Stimulated activated CD4-positive, alpha-beta T cell treated with anti-CD3 and anti-CD28 coated beads, Interleukin-15, amount 100 ng/mL, for 1 hour (primary cell): ENCODE data around the gene GYG1.
"Not testable (repeated sequence)": the region's sequence is repeated elsewhere in the genome, so short reads cannot be mapped to it uniquely, and the experiment has no call there.

ENCODE experiments used
- DNase-seq, 2 donors: peaks; one replicate each; pipeline ENCODE4 v3.0.0-alpha.2; 2020; ENCODE audit warnings: low read depth in 1 of 2, low spot score in 1 of 2

GYG1 gene

GRCh38 chr3:148987551-148987950 is 3.8 kb upstream of the GYG1 start:
- not testable (repeated sequence) for DNase-seq

- DNase-seq, result no peak
Observed at GRCh38 chr3:148990236-148990635, 1.1 kb upstream of the GYG1 start.

- DNase-seq, result no peak
Observed at GRCh38 chr3:148992027-148992634, 791 bp downstream of the GYG1 start.

DNA sequence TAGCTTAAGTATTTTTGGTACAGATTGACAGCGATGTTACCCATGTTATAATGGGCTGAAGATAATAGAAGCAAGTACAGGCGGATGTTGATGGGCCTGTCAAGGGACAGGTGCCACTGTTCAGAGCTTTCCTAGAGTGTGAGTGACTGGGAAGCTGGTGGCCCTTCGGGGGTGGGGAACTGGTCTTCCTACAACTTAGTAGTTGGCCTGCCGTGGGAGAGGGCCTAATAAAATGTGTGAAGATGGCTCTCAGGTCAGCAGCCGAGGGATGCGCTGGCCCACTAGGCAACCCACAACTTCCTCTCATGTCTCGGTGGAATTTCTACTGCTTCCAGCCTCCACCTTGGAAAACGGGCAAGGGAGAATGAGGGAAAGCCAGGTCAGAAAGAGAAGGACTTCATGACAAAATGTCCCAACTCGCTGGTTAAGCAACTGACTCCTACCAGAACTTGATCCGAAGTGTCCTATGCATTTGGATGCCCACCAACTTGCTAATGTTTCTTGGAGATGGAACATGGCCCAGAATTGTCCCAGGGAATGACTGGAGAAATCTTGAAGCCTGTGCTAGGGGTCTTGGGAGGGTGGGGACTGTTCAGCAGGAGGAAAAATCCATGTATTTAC is 1.4 kb downstream of the GYG1 start:
- no peak for DNase-seq

- DNase-seq, result no peak
Observed at GRCh38 chr3:148997623-148998022, 6.3 kb downstream of the GYG1 start.

DNA sequence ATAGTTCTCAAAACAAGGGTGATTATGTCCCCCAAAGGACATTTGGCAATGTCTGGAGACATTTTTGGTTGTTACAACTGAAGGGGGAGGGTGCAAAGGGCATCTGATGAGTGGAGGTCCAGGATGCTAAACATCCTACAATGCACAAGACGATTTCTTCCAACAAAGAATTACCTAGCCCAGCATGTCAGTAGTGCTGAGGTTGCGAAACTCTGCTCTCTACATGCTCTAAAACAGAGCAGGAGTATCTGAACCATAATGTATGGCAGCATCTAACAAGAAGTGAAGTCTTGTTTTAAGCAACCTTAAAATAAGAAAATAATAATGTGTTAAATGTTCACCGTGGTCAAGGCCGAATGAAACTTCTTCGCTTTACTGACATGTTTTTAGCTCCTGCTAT is 7.0 kb downstream of the GYG1 start:
- no peak for DNase-seq

DNA sequence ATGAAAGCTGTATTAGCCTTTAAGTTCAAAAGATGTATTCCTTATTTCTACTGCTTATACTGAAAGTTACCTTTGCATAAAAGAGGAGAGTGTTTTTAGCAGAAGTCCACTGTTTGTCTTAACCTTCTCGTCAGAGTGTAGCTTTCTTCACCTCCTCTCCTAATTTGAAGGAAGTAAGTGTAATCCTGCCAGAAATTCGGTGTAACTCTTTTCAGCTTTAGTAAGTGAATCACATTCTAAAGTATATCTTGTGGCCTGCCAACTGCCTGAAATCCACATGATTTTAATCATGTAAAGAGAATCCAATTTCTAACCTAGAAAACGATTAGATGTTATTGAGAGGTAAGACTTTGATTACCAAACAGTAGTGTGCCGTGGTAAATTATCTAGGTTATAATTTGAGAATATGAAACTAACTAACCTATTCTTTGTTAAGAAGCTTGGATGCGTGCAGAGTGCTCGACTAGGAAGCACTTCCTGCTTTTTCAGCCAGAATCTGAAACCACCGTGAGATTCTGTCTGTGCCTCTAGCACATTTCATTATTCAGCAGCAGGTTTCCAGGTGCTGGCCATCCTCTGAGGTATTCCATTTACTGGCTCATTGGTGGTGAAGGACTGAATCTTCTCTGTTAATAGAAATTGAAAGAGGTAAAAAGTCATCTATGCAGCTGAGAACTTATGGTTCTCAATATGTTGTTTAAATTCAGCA is 7.5 kb downstream of the GYG1 start:
- no peak for DNase-seq

DNA sequence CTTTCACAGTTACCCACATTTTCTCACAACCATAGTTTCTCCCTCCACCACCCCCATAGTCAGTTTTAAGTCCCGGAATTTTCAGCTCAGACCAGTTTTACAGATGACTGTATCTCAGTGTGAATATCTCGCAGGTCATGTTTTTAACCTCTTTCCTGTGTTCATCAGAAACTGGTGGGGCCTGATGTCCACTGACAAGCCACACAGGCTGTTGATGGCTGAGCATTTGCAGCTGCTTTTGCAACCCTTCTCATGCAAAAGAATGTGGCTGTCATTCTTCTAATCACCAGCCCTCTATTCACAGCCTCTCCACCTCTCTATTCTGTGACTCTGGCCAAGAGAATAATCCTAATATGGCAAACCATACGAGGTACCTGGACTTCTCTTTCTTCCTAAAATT is 8.5 kb downstream of the GYG1 start:
- DNase-seq, result no peak

DNA sequence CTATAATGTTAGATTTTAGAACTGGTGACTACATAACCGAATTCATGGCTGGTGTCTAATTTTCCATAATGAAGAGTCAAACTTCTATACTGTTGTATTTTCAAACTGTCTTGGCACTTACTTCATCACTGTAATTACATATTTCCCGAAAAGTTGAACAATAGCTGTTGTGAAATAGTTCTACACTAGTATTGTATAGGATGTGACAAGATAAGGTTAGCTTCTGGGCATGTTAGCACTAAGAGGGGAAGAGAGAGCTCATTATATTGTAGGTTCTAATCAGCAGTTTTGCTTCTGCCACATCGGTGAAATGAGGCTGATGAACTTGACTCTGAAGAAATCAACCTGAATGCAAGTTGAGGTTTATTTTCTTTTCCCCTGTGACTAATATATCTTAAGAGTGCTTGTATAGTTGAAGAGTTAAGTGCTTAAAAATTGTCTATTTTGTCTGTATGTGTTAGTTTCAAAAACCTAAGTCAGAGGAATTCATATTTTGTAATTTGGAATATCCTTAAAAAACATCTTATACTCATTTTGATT is 8.9 kb downstream of the GYG1 start:
- DNase-seq, result no peak

- DNase-seq, result no peak
Observed at GRCh38 chr3:149001727-149002126, 10.4 kb downstream of the GYG1 start.

DNA sequence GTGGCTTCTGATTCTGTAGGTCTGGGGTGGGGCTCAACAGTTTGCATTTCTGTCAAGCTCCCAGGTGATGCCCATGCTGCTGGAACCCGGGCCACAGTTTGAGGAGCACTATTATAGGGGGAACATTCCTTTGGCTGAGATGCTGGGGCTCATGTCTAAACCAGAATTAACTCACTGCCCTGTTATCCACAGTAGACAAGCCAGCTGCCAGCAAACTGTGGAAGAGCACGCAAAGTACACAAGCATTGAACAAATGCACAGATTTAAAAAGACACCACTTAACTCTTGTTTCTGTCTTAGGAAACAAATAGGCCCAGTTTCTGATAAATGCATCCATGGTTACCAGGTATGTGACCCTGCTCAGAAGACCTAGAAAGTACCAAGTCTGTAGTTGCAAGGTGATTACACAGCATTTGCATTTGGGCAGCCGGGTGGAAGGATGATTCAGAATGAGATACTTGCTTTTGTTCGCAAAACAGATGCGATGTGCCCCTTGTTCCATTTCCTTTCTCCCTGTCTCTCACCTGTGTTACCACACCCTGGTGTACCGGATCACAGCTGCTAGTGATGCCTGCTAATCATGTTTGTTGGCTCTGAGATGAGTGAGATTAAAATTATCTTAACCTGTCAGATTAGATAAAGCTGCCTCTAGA is 12.4 kb downstream of the GYG1 start:
- DNase-seq, result no peak

DNA sequence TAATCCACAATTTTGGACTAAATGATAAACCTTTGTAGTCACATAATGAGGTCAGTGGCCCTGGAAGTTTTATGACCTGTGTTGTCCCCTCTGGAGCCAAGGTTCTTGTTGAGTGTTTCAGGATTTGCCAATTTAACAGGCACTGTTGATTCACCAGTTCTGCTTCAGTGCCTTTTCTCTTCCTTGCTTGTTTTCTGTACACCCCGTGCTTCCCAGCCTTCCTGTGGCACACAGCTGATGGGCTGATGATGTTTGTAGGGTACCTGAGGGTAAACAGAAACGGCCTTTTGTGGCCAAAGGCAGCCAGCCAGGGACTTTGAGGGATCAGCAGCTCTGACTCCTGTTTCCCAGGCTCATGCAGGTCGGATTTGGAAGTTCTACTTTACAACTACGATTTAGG is 13.3 kb downstream of the GYG1 start:
- no peak for DNase-seq

GRCh38 chr3:149005416-149005815 is 14.1 kb downstream of the GYG1 start:
- DNase-seq, result no peak

GRCh38 chr3:149007567-149008257 is 16.4 kb downstream of the GYG1 start:
- no peak for DNase-seq

GRCh38 chr3:149009732-149010131 is 18.4 kb downstream of the GYG1 start:
- no peak for DNase-seq

GRCh38 chr3:149010504-149010951 is 19.2 kb downstream of the GYG1 start:
- DNase-seq, result no peak

DNA sequence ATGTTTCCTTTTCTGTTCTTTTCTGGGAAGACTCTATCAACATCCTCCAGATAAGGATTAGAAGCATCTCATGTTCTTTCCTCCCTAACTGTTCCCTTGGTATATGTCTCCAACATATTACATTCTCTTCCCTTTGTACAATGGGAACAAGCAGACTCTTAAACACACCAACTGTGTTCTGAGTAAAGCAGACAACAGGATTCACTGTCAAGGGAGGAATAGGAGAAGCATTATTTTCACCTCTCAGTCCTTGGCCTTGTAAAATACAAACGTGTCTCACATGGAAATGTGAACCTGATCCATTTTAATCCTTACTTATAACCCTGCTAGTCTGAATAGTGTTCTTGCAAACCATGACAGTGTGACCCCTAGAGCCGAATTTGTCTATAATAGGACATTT is 19.6 kb downstream of the GYG1 start:
- no peak for DNase-seq

- no peak for DNase-seq
Observed at GRCh38 chr3:149011676-149012075, 20.3 kb downstream of the GYG1 start.

- no peak for DNase-seq
Observed at GRCh38 chr3:149013726-149014125, 22.4 kb downstream of the GYG1 start.

GRCh38 chr3:149015393-149015792 is 24.1 kb downstream of the GYG1 start:
- no peak for DNase-seq

DNA sequence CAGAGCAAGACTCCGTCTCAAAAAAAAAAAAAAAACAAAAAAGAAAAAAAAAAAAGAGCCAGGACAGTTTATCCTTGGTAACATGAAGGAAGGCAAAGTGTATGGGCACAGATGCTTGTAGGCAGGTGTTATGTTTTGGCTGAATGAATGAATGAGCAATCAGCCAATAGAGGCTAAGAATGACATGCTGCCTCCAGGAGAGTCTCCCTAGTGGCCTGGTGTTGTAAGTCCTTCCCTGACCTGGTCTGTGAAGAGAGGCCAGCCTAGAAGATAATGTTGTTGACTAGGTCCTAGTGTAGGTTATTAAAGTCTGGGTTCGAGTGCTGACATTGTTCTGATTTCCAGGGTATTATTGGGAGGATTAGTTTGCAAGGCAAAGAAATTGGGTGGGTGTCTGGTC is 24.9 kb downstream of the GYG1 start:
- no peak for DNase-seq
